ENCODE measurements around the gene SLC30A2. TPM values are rescaled to one million over a fixed set of nuclear protein-coding genes. Genes with fewer than 3 reads are reported as not detected.

Gene SLC30A2
- total RNA-seq, 1 experiment from 2014 or later: 0.07 TPM

GRCh38 chr1:26067432-26067911, 21.6 kb upstream of the SLC30A2 start, which contains the start of gene TRIM63:
Gene TRIM63 (minus strand): TSS chr1:26067630. CDS start chr1:26067494, 136 bp downstream.
- BruUV-seq (replicated peaks): no TSS peak
- POLR2A ChIA-PET (ENCODE audit: unreplicated experiment): no interaction called here
- H3K4me3 ChIP-seq (ENCODE audit: low read length): no peak within 1 kb of the TSS
- no peaks in the 10 kb centered on the region for H3K9me3 ChIP-seq (ENCODE audit: low read length)
- H3F3A ChIP-seq (ENCODE audit: low read length, unreplicated experiment): no peaks in the 10 kb centered on the region
- no peak within 1 kb of the TSS for H3K9ac ChIP-seq (ENCODE audit: low read length)
- no peak within 1 kb of the TSS for H2AFZ ChIP-seq (ENCODE audit: low read length)
- no peak for DNase-seq
- no peaks in the 10 kb centered on the region for H3K27me3 ChIP-seq (ENCODE audit: low read length)
- H3K4me2 ChIP-seq (ENCODE audit: low read length): 0 out of 2 replicates have a peak within 1 kb of the TSS, but pooled peaks have one; percentile 26
- H3K4me1 ChIP-seq (ENCODE audit: insufficient read depth, low read length): peaks cover 21% of the 10 kb centered on the region
- H3K36me3 ChIP-seq (ENCODE audit: low read depth, low read length): no peaks in the 10 kb centered on the region
- H4K20me1 ChIP-seq (ENCODE audit: low read length): no peaks in the 10 kb centered on the region
- no peak for ATAC-seq
- CTCF ChIA-PET: no interaction called here
- H3K27ac ChIP-seq (ENCODE audit: low read length): peak within 1 kb of the TSS; percentile 52
- TF ChIP-seq CTCF (conservative IDR thresholded peaks at IDR 0.05; ENCODE audit: low read depth, low read length): no peak
- TF ChIP-seq EZH2 (IDR thresholded peaks at IDR 0.05; ENCODE audit: low read length, unreplicated experiment): no peak
- TF ChIP-seq EZH2phosphoT487 (IDR thresholded peaks at IDR 0.05; ENCODE audit: borderline replicate concordance, low read length): no peak
- no peaks in the 10 kb centered on the region for H3K79me2 ChIP-seq (ENCODE audit: low read length)
- intact Hi-C loops (cut with micrococcal nuclease): no loop called here
- no peaks in the 10 kb centered on the region for H3K9me2 ChIP-seq (replicated peaks; ENCODE audit: low read length)

- ChIA-PET POLR2A (ENCODE audit: unreplicated experiment) (no interaction called here), CTCF (no interaction called here)
- Histone ChIP-seq H3K4me3 (ENCODE audit: low read length) (no peak overlapping the region), H3K4me1 (ENCODE audit: insufficient read depth, low read length) (peaks cover 21% of the 10 kb centered on the region), H4K20me1 (ENCODE audit: low read length) (no peaks in the 10 kb centered on the region), H3F3A (ENCODE audit: low read length, unreplicated experiment) (no peaks in the 10 kb centered on the region), H3K79me2 (ENCODE audit: low read length) (no peaks in the 10 kb centered on the region), H3K27me3 (ENCODE audit: low read length) (no peaks in the 10 kb centered on the region), H3K9me2 (replicated peaks; ENCODE audit: low read length) (no peaks in the 10 kb centered on the region), H3K9me3 (ENCODE audit: low read length) (no peaks in the 10 kb centered on the region), H3K9ac (ENCODE audit: low read length) (no peak overlapping the region), H3K36me3 (ENCODE audit: low read depth, low read length) (no peaks in the 10 kb centered on the region), H3K27ac (ENCODE audit: low read length) (no peak overlapping the region), H3K4me2 (ENCODE audit: low read length) (no peak overlapping the region), H2AFZ (ENCODE audit: low read length) (no peak overlapping the region)
- BruUV-seq (replicated peaks): no TSS peak
- DNase-seq (no peak), ATAC-seq (no peak)
- intact Hi-C loops (cut with micrococcal nuclease): no loop called here
- no peak for TF ChIP-seq EZH2 (IDR thresholded peaks at IDR 0.05; ENCODE audit: low read length, unreplicated experiment)
- TF ChIP-seq CTCF (conservative IDR thresholded peaks at IDR 0.05; ENCODE audit: low read depth, low read length): no peak
- no peak for TF ChIP-seq EZH2phosphoT487 (IDR thresholded peaks at IDR 0.05; ENCODE audit: borderline replicate concordance, low read length)
Measured at GRCh38 chr1:26066857-26067256, 20.9 kb upstream of the SLC30A2 start.

DNA sequence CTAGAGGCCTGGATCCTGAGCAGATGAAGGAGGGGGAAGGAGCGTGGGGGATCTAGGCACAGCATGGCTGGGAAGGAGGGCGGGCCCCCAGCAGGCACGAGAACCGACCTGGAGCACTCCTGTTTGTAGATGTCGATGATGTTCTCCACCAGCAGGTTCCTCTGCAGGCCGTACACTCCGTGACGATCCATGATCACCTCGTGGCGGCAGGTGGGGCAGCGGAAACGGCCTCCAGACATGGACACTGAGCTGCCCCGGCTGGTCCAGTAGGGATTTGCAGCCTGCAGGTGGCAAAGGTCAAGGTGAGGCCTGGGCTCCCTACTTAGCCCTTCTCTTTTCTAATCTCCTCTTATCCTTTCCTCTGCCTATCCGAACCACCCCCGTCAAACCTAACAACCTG, 20.2 kb upstream of the SLC30A2 start:
- CTCF ChIA-PET: no interaction called here
- POLR2A ChIA-PET (ENCODE audit: unreplicated experiment): interaction anchor here (0.6 kb wide), 1 partner anchor 9 kb away, joined by 3 read pairs; no protein-coding TSS in a partner anchor
- no TSS peak for BruUV-seq (replicated peaks)

More for the DNA sequence above, 20.2 kb upstream of the SLC30A2 start:
- Histone ChIP-seq H3K9me3 (ENCODE audit: low read length) (no peaks in the 10 kb centered on the region), H2AFZ (ENCODE audit: low read length) (no peak overlapping the region), H3K27me3 (ENCODE audit: low read length) (no peaks in the 10 kb centered on the region), H3F3A (ENCODE audit: low read length, unreplicated experiment) (no peaks in the 10 kb centered on the region), H3K4me2 (ENCODE audit: low read length) (no peak overlapping the region), H3K79me2 (ENCODE audit: low read length) (no peaks in the 10 kb centered on the region), H3K4me3 (ENCODE audit: low read length) (no peak overlapping the region), H3K27ac (ENCODE audit: low read length) (no peak overlapping the region), H3K9me2 (replicated peaks; ENCODE audit: low read length) (no peaks in the 10 kb centered on the region), H4K20me1 (ENCODE audit: low read length) (no peaks in the 10 kb centered on the region), H3K36me3 (ENCODE audit: low read depth, low read length) (no peaks in the 10 kb centered on the region), H3K9ac (ENCODE audit: low read length) (no peak overlapping the region), H3K4me1 (ENCODE audit: insufficient read depth, low read length) (peaks cover 21% of the 10 kb centered on the region)
- TF ChIP-seq EZH2 (IDR thresholded peaks at IDR 0.05; ENCODE audit: low read length, unreplicated experiment) (no peak), CTCF (conservative IDR thresholded peaks at IDR 0.05; ENCODE audit: low read depth, low read length) (no peak), EZH2phosphoT487 (IDR thresholded peaks at IDR 0.05; ENCODE audit: borderline replicate concordance, low read length) (no peak)
- ATAC-seq: no peak
- intact Hi-C loops (cut with micrococcal nuclease): no loop called here
- no peak for DNase-seq

Data from PC-3 (cell line).